B cell (primary cell): Measurements from ENCODE around the gene GATAD2A. TPM values are rescaled to one million over a fixed set of nuclear protein-coding genes. Genes with fewer than 3 reads are reported as not detected.

Source experiments
- ATAC-seq: fragments of 200-7000 bp; cut with Tn5 transposase; one replicate; pipeline ENCODE4 v1.10.0; 2021; ENCODE audit warnings: low read depth, mild to moderate bottlenecking, moderate number of reproducible peaks, moderate library complexity
- CTCF ChIA-PET: fragments of 350-600 bp; sonication (Branson Sonifier 250); formaldehyde crosslinking; loops from one replicate; lab custom pipeline; 2021; ENCODE audit warnings: antibody characterized with exemption, inconsistent platforms; lab: Charles Lee
- POLR2A ChIA-PET: fragments of 350-600 bp; sonication (Branson Sonifier 250); formaldehyde crosslinking; loops from one replicate; lab custom pipeline; 2021; ENCODE audit warnings: antibody characterized with exemption; lab: Charles Lee
- DNase-seq: peaks from one replicate; pipeline ENCODE4 v3.0.0; 2013
- H2AFZ ChIP-seq: 2 replicates; pipeline ENCODE4 v1.6.1; 2012; ENCODE audit warnings: mild to moderate bottlenecking, low read depth, low read length; ENCODE audit not compliant: insufficient read depth, poor library complexity, severe bottlenecking
- H3K27ac ChIP-seq, 2 donors: 1 replicate in 1 of 2; 2 replicates in 1 of 2; pipeline ENCODE4 v1.5.1; 2012 to 2013; ENCODE audit warnings: low read length in 2 of 2, mild to moderate bottlenecking in 2 of 2, moderate library complexity in 1 of 2
- H3K27me3 ChIP-seq, 4 experiments: fragments of 200-600 bp in 1 of 4; sonication (generic) in 1 of 4; replicated peaks in 1 of 4; 1 replicate in 2 of 4; 2 replicates in 2 of 4; pipeline versions ENCODE4 v1.6.1 to v1.7.0; 2013 to 2016; ENCODE audit warnings: low read length in 3 of 4, mild to moderate bottlenecking in 2 of 4, mixed read lengths in 1 of 4, moderate library complexity in 1 of 4; ENCODE audit not compliant: insufficient read depth in 4 of 4, control insufficient read depth in 3 of 4; ENCODE audit errors: control extremely low read depth in 1 of 4
- H3K36me3 ChIP-seq, 2 experiments: replicated peaks in 1 of 2; 1 replicate in 1 of 2; 2 replicates in 1 of 2; pipeline versions ENCODE4 v1.6.1 to v1.7.1; 2013; ENCODE audit warnings: low read length in 1 of 2; ENCODE audit not compliant: insufficient read depth in 2 of 2, control insufficient read depth in 1 of 2; ENCODE audit errors: control extremely low read depth in 1 of 2, extremely low read depth in 1 of 2
- H3K4me1 ChIP-seq, 2 donors: fragments of 200-600 bp in 1 of 2; sonication (generic) in 1 of 2; 1 replicate in 1 of 2; 2 replicates in 1 of 2; pipeline versions ENCODE4 v1.5.1 to v1.6.1; 2013 to 2017; ENCODE audit warnings: low read length in 2 of 2; ENCODE audit not compliant: control insufficient read depth in 2 of 2, insufficient read depth in 2 of 2
- H3K4me2 ChIP-seq: replicated peaks from 2 replicates; pipeline ENCODE3; 2012; ENCODE audit warnings: mild to moderate bottlenecking, low read depth, low read length; ENCODE audit not compliant: poor library complexity, severe bottlenecking
- H3K4me3 ChIP-seq, 5 experiments: fragments of 200-600 bp in 1 of 5; sonication (generic) in 1 of 5; 1 replicate in 3 of 5; 2 replicates in 2 of 5; pipeline versions ENCODE4 v1.5.1 to v1.7.0; 2011 to 2016; ENCODE audit warnings: low read length in 4 of 5, mild to moderate bottlenecking in 4 of 5, low read depth in 2 of 5, control low read depth in 1 of 5, moderate library complexity in 1 of 5; ENCODE audit not compliant: insufficient read depth in 1 of 5; ENCODE audit errors: control extremely low read depth in 1 of 5, extremely low read depth in 1 of 5
- H3K79me2 ChIP-seq: fragments of 200-600 bp; sonication (generic); one replicate; pipeline ENCODE4 v1.6.0; 2016; ENCODE audit warnings: low read length; ENCODE audit not compliant: control insufficient read depth, insufficient read depth
- H3K9ac ChIP-seq: fragments of 200-600 bp; sonication (generic); 2 replicates; pipeline ENCODE4 v1.6.1; 2017; ENCODE audit warnings: mild to moderate bottlenecking, low read length, moderate library complexity
- H3K9me3 ChIP-seq, 3 donors: one replicate each; pipeline versions ENCODE4 v1.6.1 to v1.7.1; 2013; ENCODE audit warnings: low read length in 2 of 3; ENCODE audit not compliant: control insufficient read depth in 2 of 3, insufficient read depth in 1 of 3; ENCODE audit errors: control extremely low read depth in 1 of 3
- H4K20me1 ChIP-seq: 2 replicates; pipeline ENCODE4 v1.6.0; 2012; ENCODE audit warnings: mild to moderate bottlenecking, low read length; ENCODE audit not compliant: insufficient read depth, control insufficient read depth, poor library complexity, severe bottlenecking
- H3K27ac Mint-ChIP-seq: one replicate; pipeline ENCODE4 v1.8.0; 2021; ENCODE audit warnings: mixed read lengths
- H3K27me3 Mint-ChIP-seq: one replicate; pipeline ENCODE4 v1.8.0; 2021; ENCODE audit warnings: mixed read lengths
- H3K4me1 Mint-ChIP-seq: one replicate; pipeline ENCODE4 v1.8.0; 2021; ENCODE audit warnings: mixed read lengths
- H3K4me3 Mint-ChIP-seq: one replicate; pipeline ENCODE4 v1.8.0; 2021; ENCODE audit warnings: mixed read lengths
- H3K9me3 Mint-ChIP-seq: one replicate; pipeline ENCODE4 v1.8.0; 2022; ENCODE audit warnings: mixed read lengths; ENCODE audit not compliant: insufficient read depth
- EZH2 ChIP-seq: IDR thresholded peaks from 2 replicates; pipeline ENCODE4 v1.6.1; 2012; ENCODE audit warnings: borderline replicate concordance, low read depth, mild to moderate bottlenecking, moderate library complexity, low read length; ENCODE audit not compliant: insufficient read depth, poor library complexity, severe bottlenecking
- WGBS: methylation state at CpG from one replicate; pipeline ENCODE4 v1.1.5; 2013; ENCODE audit warnings: missing lambda C conversion rate; ENCODE audit not compliant: insufficient coverage; 5-methylcytosine and 5-hydroxymethylcytosine counted together
- intact Hi-C: fragments of 100-400 bp; cut with micrococcal nuclease; formaldehyde crosslinking; loops from one replicate; pipeline ENCODE4 v1.10.0; 2022
- polyA plus RNA-seq: library from polyadenylated mRNA; depleted of rRNA; stranded (reverse); fragments of >200 nt; gene quantifications from 2 replicates; pipeline ENCODE4 v1.2.3, GENCODE V29; 2012
- total RNA-seq, 2 donors: library from RNA; stranded (reverse); fragments of 120-200 nt in 1 of 2; gene quantifications; 1 replicate in 1 of 2; 2 replicates in 1 of 2; pipeline versions ENCODE4 v1.2.3 to v1.2.4, GENCODE V29; 2013 to 2022
- TF ChIP-seq, protein P1 (sequence below): fragments of 200-600 bp; IDR thresholded peaks from one replicate; pipeline ENCODE4 v1.8.0; 2022; ENCODE audit warnings: antibody characterized with exemption, mild to moderate bottlenecking

Gene GATAD2A
- total and polyA plus RNA-seq, 2 donors (not counting 1 experiment from before 2014, with no cell fraction given): 28.8 to 76.3 TPM

DNA sequence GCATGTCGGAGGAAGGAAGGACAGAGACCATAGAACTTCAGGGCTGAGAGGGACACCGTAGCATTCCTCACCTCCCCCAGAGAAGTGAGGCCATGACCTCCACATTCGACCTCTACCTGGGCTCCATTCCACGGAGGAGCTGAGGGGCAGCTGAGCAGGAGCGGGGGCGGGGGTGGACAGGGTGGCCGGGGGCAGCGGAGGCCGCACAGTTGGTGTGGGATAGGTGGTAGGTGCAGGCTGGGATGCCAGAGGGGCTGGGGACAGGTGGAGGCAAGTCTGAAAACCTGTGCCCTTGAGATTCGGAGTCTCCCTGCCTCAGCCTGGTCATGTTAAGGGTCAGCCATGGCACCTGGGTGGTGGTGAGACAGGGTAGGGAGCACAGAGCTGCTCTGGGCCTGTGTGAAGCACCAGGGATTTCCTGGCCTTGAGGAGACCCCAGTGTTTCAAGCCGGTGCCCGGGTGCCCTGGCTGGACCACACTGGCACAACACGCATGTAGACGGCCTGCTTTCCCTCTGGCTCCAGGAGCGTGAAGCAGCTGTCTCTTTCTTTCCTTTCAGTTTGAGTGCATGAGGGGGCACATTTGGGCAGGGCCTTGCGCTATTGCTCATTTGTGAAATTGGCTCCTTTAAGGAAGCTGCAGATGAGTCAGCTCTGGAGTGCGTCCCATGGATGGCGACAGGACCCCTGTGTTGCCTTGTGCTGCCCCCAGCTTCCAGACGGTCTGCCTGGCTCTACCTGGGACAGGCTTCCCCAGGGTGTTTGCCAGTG is 58.1 kb downstream of the GATAD2A start:
- H3K4me3 ChIP-seq: no peak overlapping the region
- DNase-seq: no peak
- Mint-ChIP-seq H3K4me3 (no peak overlapping the region), H3K27ac (peak overlapping the region; percentile 37), H3K9me3 (peaks cover 5% of the 10 kb centered on the region), H3K27me3 (no peaks in the 10 kb centered on the region), H3K4me1 (peaks cover 57% of the 10 kb centered on the region)
- H3K36me3 ChIP-seq: peaks cover 2 to 38% of the 10 kb centered on the region in 2 experiments
- H3K4me1 ChIP-seq: peaks cover 45 to 52% of the 10 kb centered on the region in 2 donors
- H3K79me2 ChIP-seq: peaks cover 95% of the 10 kb centered on the region
- H3K4me2 ChIP-seq: no peak overlapping the region
- H4K20me1 ChIP-seq: peaks cover 59% of the 10 kb centered on the region
- H2AFZ ChIP-seq: no peak overlapping the region
- intact Hi-C loops: loop anchor here (5.0 kb wide), 1 partner anchor 56 kb away; the partner anchor contains the start of gene GATAD2A
- POLR2A ChIA-PET: interaction anchor here (0.7 kb wide), 1 partner anchor 17 kb away, joined by 3 read pairs; no protein-coding TSS in a partner anchor
- peaks cover 0 to 25% (median 15%) of the 10 kb centered on the region in 3 donors for H3K9me3 ChIP-seq
- CTCF ChIA-PET: no interaction called here
- no peak overlapping the region for H3K9ac ChIP-seq
- no peak for ATAC-seq
- no peak for TF ChIP-seq EZH2
- TF ChIP-seq, protein P1, sequence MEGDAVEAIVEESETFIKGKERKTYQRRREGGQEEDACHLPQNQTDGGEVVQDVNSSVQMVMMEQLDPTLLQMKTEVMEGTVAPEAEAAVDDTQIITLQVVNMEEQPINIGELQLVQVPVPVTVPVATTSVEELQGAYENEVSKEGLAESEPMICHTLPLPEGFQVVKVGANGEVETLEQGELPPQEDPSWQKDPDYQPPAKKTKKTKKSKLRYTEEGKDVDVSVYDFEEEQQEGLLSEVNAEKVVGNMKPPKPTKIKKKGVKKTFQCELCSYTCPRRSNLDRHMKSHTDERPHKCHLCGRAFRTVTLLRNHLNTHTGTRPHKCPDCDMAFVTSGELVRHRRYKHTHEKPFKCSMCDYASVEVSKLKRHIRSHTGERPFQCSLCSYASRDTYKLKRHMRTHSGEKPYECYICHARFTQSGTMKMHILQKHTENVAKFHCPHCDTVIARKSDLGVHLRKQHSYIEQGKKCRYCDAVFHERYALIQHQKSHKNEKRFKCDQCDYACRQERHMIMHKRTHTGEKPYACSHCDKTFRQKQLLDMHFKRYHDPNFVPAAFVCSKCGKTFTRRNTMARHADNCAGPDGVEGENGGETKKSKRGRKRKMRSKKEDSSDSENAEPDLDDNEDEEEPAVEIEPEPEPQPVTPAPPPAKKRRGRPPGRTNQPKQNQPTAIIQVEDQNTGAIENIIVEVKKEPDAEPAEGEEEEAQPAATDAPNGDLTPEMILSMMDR: no peak
- H3K27ac ChIP-seq: no peak overlapping the region
- H3K27me3 ChIP-seq: no peaks in the 10 kb centered on the region
- 88% methylated on average over 16 of the region's 19 CpGs for WGBS
